ENCODE measurements around the gene PAAF1.

DNA sequence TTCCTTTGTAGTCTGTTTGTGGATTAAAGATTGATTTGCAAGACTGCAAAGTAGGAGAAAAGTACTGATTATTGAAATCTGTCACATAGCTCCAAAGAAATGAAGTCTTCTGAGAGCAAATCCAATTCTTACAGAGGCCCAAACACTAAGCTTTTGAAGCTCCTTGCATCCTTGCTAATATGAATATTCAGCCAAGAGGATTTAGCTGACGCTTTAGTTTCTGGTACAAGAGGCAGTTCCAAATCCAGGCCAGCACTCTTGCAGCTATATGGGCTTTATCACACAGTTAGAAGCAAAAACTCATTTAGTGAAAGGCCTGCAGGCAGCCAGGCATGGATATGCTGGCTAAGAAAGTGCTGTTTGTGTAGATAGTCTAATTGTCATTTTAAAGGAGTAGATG is 12.7 kb downstream of the PAAF1 start:
- TF ChIP-seq, protein P1, sequence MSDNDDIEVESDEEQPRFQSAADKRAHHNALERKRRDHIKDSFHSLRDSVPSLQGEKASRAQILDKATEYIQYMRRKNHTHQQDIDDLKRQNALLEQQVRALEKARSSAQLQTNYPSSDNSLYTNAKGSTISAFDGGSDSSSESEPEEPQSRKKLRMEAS (IDR thresholded peaks at IDR 0.05) = no peak
- TF ChIP-seq TAF1 (IDR thresholded peaks at IDR 0.05; ENCODE audit: low read depth) = no peak
- TF ChIP-seq NFIC (IDR thresholded peaks at IDR 0.05) = no peak
- TF ChIP-seq EGR1 (IDR thresholded peaks at IDR 0.05) = no peak
- no peak for TF ChIP-seq EP300 (IDR thresholded peaks at IDR 0.05; ENCODE audit: borderline replicate concordance)
- TF ChIP-seq RAD21 (IDR thresholded peaks at IDR 0.05; ENCODE audit: low read depth) = no peak
- TF ChIP-seq CEBPB (IDR thresholded peaks at IDR 0.05) = no peak
- TF ChIP-seq, protein P2, sequence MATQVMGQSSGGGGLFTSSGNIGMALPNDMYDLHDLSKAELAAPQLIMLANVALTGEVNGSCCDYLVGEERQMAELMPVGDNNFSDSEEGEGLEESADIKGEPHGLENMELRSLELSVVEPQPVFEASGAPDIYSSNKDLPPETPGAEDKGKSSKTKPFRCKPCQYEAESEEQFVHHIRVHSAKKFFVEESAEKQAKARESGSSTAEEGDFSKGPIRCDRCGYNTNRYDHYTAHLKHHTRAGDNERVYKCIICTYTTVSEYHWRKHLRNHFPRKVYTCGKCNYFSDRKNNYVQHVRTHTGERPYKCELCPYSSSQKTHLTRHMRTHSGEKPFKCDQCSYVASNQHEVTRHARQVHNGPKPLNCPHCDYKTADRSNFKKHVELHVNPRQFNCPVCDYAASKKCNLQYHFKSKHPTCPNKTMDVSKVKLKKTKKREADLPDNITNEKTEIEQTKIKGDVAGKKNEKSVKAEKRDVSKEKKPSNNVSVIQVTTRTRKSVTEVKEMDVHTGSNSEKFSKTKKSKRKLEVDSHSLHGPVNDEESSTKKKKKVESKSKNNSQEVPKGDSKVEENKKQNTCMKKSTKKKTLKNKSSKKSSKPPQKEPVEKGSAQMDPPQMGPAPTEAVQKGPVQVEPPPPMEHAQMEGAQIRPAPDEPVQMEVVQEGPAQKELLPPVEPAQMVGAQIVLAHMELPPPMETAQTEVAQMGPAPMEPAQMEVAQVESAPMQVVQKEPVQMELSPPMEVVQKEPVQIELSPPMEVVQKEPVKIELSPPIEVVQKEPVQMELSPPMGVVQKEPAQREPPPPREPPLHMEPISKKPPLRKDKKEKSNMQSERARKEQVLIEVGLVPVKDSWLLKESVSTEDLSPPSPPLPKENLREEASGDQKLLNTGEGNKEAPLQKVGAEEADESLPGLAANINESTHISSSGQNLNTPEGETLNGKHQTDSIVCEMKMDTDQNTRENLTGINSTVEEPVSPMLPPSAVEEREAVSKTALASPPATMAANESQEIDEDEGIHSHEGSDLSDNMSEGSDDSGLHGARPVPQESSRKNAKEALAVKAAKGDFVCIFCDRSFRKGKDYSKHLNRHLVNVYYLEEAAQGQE (IDR thresholded peaks at IDR 0.05; ENCODE audit: low read depth) = no peak
- no peak for TF ChIP-seq FOXM1 (IDR thresholded peaks at IDR 0.05; ENCODE audit: borderline replicate concordance, low read depth)
- no peak for TF ChIP-seq ZBTB7A (IDR thresholded peaks at IDR 0.05; ENCODE audit: low read depth)
- no peak for TF ChIP-seq TEAD4 (IDR thresholded peaks at IDR 0.05)
- TF ChIP-seq CREB1 (IDR thresholded peaks at IDR 0.05; ENCODE audit: low read depth) = no peak
- TF ChIP-seq YY1 (IDR thresholded peaks at IDR 0.05; ENCODE audit: low read depth) = no peak
